HG03064 (cell line): Measurements from ENCODE around the gene RPP25L.

Experiments
- ATAC-seq: cut with Tn5 transposase; IDR thresholded peaks from one replicate; pipeline ENCODE4 v1.9.1; 2021; ENCODE audit warnings: low read depth; ENCODE audit not compliant: unreplicated experiment

RPP25L gene

DNA sequence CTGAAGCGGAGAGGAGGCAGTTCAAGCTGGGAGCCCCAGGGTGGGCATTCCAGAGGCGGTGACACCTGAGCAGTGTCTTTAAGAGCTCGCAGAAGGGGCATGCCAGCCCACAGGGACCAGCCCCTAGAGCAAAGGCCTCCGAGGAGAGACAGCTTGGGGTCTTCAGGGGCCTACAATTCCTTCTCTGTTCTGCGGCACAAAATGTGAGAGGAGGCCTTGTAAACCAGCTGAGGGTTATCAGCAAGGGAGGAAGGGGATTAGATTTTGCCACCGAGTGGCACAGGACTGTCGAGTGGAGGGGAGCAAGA is 26.2 kb upstream of the RPP25L start:
- ATAC-seq, result no peak

DNA sequence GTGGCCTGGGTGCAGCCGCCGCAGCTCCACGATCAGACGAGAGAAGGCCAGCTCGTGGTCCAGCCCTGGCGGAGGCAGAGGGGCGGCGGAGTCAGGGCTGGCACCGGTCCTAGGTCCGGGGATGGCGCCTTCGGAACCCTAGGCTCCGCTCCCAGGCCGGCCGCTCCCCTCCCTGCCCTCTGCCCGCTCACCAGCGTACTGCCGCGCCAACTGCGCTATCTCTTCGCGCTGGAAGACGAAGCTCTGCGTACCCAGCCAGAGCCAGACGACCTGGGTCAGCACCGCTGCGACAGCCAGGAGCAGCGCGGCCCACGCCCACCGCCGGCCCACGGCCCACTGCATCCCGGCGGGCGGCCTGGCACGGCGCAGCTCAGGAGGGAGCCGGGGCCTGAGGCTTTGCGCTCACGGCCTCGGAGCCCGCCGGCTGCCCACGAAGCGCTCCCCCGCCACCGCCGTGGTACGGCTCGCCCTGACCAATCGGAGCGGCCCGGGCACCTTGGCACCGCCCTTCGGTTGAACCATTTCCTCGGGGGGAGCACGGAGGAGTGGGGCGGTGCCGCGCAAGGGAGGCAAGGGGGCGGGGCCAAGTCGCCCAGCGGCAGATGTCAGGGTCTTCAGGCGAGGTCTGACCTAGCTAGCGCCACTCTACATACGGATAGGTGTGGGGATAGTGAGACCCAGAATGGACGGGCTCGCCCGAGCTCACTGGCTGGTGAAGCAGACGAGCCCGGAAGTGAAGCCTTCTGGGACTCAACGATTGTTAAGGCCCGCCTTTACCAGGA is 25.6 kb upstream of the RPP25L start, which contains the start of gene SIGMAR1:
TSS of gene SIGMAR1 (minus strand) at position 432 of the 782 bp plus-strand sequence. CDS start at position 342, 90 bp downstream.
- peak; percentile 87 for ATAC-seq

DNA sequence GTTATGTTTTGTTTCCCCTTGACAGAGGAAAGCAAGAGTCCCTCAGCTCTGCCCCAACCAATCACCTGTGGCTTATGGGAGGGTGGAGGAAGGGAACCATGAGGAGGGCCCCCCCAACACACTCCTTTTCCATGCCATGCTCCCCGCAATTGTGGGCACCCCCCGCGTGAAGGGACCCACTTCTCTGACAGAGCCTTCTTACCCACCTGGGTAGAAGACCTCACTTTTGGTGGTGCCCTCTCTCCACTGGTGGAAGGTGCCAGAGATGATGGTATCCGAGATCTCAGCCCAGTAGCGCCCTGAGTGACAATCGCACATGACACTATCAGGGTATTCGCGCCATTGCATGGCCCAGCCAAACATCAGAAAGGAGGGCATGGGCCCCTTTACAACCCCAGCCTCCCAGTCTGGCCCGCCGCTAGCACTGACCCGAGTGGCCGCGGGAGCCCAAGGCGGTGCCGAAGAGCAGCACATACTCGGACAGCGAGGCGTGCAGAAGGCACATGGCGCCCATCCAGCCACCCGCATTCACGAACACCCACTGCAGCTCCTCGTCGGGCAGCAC is 25.0 kb upstream of the RPP25L start:
- no peak for ATAC-seq

DNA sequence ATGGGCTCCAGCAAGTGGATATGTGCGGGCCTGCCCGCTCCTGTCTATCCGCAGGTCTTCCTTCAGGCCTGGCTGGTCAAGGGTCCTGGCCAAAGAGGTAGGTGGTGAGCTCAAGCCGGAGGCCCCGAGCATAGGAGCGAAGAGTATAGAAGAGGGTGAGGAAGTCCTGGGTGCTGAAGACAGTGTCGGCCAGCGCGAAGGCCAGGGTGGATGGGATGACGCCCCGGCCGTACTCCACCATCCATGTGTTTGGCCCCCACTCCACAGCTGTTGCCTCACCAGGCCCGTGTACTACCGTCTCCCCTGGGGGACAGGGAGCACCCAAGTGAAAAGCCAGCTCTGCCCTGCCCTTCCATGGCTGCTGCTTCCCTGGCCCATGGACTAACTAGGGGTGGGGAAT is 23.7 kb upstream of the RPP25L start:
- no peak for ATAC-seq

DNA sequence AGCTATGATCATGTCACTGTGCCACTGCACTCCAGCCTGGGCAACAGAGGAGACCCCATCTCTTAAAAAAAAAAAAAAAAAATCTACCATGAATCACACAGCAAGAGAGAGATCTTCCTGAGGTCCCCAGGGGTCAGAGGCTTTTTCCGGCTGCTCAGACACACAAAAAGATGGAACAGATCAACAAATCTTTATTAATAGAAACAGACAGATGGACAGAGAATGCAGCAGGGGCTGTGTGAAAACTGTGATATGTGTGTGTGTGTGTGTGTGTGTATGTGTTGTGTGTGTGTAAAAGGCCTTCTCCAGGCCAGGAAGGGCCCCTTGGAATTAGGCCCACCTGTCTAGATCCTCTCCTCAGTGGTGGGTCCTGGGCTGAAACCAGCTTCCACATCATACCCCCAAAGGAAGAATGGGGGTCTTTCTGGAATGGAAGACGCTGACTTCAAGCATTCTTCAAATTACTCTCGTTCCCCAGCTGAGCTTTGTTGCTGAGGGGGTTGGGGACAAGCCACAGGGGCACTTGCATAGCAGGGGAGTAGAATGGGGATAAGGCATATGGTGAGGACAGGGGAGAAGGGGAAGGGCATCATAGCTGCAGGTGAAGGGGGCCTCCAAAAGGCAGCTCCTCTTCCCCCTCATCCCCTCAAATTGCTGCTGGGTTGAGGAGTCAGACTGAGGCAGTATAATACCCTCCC is 22.8 kb upstream of the RPP25L start:
- ATAC-seq, result no peak

DNA sequence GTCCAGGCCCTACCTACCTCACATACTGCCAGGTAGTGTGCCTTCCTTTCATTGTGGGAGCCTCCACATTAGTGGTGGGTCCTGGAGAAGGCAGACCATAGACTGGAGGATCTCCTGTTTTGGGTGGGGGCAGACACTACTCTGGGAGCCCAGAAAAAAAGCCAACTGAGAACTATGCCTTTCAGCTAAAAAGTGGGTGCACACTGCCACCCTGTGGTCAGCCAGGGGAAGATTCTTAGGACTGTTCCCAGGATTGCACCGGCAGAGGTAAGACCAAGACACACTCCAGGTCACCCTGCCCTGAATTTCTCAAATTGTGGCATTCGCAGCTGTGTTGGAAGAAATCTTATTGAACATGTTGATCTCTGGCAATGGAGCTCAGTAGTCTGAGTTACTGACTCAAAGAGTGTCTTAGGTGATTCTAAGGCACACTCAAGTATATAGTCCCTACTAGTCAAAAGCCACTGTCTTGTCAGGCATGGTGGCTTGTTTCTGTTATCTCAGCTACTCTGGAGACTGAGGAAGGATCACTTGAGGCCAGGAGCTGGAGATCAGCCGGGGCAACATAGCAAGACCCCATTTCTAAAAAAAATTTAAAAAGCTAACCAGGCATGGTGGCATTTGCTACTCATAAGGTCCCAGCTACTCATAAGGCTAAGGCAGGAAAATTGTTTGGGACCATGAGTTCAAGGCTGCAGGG is 22.1 kb upstream of the RPP25L start:
- ATAC-seq, result no peak

- ATAC-seq, result no peak
These were observed 21.3 kb upstream of the RPP25L start for GRCh38 chr9:34633166-34633565.

DNA sequence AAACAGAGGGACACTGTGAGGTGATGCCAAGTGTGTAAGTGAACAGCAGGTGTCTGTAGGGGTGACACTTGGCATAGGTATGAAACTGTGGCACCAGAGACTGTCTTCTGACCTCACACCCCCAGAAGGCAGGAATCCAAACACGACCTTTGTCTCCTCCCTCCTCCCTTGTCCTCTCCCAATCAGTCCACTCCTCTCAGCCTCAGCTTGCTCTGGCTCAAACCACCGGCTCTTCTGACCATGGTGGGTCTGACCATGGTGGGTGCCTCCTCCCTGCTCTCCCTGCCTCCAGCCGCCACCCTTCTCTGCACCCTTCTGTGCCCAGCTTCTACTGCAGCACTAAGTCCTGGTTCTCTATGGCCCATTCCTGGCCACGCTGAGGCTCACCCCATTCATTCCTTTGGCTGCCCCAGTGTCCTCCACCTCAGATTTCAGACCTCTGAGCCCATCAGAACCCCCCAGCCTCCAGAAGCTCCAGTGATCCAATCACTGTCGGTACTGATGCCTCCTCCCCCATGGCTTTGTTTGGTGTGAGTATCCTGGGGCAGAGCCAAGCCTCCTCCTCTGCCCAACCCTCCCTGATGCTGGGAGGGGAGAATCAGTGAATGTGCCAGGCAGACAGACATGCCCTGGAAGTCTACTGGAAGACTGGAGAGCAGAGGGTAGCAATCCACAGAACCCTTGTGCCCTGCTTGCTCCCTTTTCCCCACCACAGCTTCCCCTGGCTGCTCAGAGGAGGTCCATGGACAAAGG is 18.7 kb upstream of the RPP25L start:
- ATAC-seq, result no peak

GRCh38 chr9:34629491-34629808 is 17.6 kb upstream of the RPP25L start:
- ATAC-seq, result no peak

DNA sequence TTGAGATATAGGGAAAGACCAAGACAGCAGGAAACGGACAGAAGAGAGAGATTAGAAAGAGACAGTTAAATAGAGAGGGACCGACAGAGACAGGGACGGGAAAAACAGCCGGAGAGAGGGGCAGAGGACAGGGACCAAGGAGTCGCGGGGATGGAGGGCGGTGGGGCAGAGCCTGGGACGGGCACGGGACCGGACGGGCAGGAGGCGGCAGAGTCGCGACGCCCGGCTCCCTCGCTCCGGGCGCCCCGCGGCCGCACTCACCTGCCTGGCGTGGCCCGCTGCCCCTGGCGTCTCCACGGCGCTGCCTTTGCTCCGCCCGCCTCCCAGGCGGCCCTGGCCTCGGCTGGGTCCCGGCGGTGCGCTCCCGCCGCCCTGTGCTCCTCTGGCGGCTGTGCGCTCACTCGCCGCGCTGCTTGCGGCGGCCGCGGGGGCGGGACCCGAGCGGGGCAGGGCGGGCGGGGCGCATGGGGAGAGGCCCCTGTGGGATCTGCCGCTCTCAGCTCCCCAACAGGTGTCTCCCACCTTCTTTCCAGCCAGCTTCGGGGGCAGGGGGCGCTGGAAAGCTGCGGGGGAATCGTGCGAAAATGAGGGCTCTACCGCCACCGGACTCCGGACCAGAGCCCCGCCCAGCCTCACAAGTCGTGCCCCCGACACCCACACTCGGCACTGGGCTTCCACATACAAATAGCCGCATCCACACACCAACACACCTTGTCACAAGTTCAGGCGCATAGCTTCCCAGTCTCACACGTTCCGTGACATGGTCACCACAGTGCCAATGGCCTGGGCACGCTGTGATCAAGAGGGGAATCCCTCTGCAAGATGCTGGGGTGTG is 17.0 kb upstream of the RPP25L start, which contains the start of gene ARID3C:
TSS of gene ARID3C (minus strand) at position 411 of the 835 bp plus-strand sequence. CDS start 1,052 bp downstream, outside the sequence.
- ATAC-seq, result no peak

DNA sequence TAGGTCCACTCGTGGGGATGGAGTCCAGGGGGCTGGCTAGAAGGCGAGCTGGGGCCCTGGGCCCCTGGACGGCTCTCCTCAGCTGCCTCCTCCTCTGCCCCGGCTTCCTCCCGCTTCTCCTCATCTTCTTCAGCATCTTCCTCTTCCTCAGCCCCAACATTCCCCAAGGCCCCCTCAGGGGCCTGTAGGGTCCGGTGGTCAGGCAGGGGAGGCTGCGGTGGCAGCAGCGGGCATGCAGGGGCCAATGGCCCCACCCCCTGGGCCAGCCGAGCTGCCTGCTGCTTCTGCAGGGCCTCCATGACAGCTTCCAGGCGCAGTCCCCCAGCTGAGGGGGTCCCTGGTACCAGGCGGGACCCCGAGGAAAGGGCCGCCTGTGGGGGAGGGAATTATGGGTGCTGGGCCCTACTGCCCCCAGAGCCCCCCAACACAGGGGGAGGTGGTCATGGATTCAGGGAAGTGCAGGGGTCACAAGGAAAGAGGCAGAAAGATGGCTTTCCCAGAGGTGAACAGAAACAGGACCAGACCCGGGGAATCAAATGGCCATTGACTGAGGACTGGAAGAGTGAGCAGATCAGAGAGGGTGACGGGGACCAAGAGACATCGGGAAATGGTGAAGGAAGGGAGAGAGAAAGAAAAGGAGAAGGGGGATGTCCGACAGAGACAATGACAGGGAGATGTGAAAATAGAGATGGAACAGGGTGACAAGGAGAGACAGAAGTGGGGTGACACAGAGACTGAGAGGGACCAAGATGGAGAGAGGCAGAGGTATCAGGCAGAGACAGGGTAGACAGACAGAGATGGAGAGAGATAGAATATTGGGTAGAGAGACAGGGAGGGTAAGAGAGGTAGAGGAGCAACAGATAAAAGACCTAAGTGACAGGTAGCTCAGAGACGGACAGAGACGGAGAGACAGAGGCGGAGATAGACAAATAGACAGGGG is 16.1 kb upstream of the RPP25L start:
- ATAC-seq, result no peak

DNA sequence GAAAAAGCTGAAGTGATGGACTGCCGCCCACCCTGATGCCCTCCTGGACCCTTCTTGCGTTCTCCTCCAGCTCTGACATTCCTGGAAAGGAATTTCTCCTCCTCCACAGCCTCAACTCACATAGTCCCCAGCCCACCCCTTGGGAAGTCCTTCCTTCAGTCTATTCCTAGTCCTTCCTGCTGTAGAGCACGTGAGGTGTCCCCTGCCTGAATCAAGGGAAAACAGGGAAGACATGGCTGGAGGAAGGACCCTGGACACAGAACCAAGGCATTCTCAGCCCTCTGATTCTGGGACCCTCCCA is 13.2 kb upstream of the RPP25L start:
- ATAC-seq, result no peak

GRCh38 chr9:34624475-34625185 is 12.7 kb upstream of the RPP25L start:
- no peak for ATAC-seq

DNA sequence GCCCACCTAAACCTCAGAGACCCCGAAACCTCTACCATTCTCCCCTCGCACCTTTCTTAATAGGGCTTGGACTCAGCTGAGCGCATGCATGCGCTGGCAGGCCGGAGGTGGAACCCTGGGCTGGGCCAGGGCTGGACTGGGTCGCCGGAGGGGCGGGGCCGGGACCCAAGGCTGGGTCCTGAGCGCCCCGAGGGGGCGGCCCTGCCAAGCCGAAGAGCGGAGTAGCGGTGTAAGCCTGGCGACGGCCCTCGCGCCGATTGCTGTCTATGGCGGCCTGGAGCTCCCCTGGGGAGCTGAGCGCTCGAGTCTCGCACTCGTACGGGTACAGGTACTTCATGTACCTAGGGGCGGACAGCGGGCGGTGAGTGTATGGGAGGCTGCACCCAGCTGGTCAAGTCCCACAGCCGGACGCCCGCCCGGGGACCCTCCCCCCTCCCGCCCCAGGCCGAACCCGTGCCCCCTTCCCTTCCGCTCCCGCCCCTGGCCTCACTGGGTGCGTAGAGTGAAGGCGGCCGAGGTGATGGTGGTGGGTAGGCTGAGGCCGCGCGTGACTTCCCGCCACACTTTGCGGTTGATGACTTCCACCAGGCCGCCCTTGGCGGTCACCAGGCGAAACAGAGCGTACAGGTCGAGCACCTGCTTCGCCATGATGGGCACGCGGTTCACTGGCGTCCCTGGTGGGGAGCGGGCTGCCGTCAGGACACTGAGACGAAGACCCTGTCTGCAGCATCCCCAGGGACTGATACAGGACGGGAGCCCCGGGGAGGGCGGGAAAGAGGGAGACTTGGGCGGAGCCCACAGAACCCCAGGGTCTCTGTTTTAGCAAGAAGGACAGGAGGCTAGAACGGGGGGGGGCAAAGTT is 11.7 kb upstream of the RPP25L start:
- no peak for ATAC-seq

DNA sequence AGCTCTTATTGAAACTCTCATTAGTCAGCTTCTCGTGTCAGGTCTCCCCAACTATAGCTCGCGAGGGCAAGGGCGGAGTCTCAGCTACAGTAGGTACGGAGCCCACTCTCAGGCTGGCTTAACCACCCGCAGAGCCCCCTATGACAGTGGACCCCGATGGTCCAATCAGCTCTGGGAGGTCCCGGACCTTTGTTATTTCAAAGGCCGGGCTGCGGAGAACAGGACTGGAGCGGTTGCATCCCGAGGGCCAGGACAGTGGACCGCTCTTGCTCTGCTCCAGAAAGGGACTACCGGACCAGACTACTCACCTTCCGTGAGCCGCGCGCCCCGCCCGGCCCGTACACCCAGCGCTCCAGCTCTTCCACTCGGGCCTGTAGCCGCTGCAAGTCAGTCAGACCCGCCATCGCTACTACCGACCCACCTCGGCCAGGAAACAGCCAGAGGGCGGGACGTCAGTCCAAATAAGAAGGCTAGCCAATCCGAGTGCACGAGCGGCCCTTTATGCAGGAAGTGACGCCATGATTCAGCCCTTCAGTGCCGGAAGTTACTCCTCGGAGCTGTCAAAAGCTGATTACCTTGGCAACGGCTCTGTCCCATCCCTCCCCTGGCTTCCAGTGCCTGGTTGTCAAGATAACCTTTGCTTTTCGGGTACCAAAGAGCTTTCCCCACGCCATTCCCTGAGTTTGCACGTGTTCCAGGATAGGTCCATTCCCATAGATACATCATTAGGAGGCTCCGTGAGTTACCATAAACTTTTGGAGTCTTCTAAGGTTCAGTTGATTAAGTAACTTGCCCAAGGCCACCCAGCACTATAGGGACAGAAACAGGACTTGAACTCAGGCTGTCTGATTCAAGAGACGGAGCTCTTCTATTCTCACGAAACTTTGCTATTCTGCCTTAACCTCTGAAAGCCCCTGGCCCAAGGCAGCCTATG is 8.4 kb upstream of the RPP25L start, which contains the start of gene DCTN3:
TSS of gene DCTN3 (minus strand) at position 435 of the 934 bp plus-strand sequence. CDS start at position 404, 31 bp downstream.
- ATAC-seq, result peak; percentile 91

GRCh38 chr9:34615132-34615531 is 3.2 kb upstream of the RPP25L start:
- no peak for ATAC-seq
